Skeletal muscle satellite cell (primary cell): ENCODE data around the gene GRP.

Experiments used
- H3K27me3 ChIP-seq: 2 replicates; pipeline ENCODE4 v1.7.0; 2013; ENCODE audit warnings: low read length; ENCODE audit not compliant: control insufficient read depth, insufficient read depth
- H3K36me3 ChIP-seq: 2 replicates; pipeline ENCODE4 v1.7.0; 2013; ENCODE audit warnings: mild to moderate bottlenecking, control low read depth, low read length; ENCODE audit not compliant: insufficient read depth
- H3K4me1 ChIP-seq: 2 replicates; pipeline ENCODE4 v1.7.0; 2013; ENCODE audit warnings: low read length; ENCODE audit not compliant: control insufficient read depth, insufficient read depth
- H3K4me2 ChIP-seq: 2 replicates; pipeline ENCODE4 v1.7.0; 2013; ENCODE audit warnings: mild to moderate bottlenecking, low read length
- H3K4me3 ChIP-seq: 2 replicates; pipeline ENCODE4 v1.7.0; 2013; ENCODE audit warnings: low read length
- H3K9ac ChIP-seq: 2 replicates; pipeline ENCODE4 v1.7.0; 2013; ENCODE audit warnings: mild to moderate bottlenecking, low read depth, low read length, moderate library complexity
- H3K9me3 ChIP-seq: replicated peaks from 2 replicates; pipeline ENCODE4 v1.7.0; 2013; ENCODE audit warnings: mild to moderate bottlenecking, control low read depth, low read length

The GRP gene

GRCh38 chr18:59202258-59202820 lies 17.6 kb upstream of the GRP start:
- H3K9me3 ChIP-seq: no peaks in the 10 kb centered on the region
- no peak overlapping the region for H3K4me2 ChIP-seq
- H3K4me1 ChIP-seq: no peaks in the 10 kb centered on the region
- H3K36me3 ChIP-seq: no peaks in the 10 kb centered on the region
- no peak overlapping the region for H3K4me3 ChIP-seq
- H3K27me3 ChIP-seq: peaks cover 84% of the 10 kb centered on the region
- no peak overlapping the region for H3K9ac ChIP-seq

GRCh38 chr18:59207506-59207905 lies 12.5 kb upstream of the GRP start:
- Histone ChIP-seq H3K9me3 (no peaks in the 10 kb centered on the region), H3K9ac (no peak overlapping the region), H3K4me1 (no peaks in the 10 kb centered on the region), H3K36me3 (no peaks in the 10 kb centered on the region), H3K4me2 (no peak overlapping the region), H3K27me3 (peaks cover 85% of the 10 kb centered on the region), H3K4me3 (no peak overlapping the region)

GRCh38 chr18:59208602-59209125 lies 11.3 kb upstream of the GRP start:
- Histone ChIP-seq H3K27me3 (peaks cover 76% of the 10 kb centered on the region), H3K36me3 (no peaks in the 10 kb centered on the region), H3K4me2 (no peak overlapping the region), H3K9me3 (no peaks in the 10 kb centered on the region), H3K9ac (no peak overlapping the region), H3K4me1 (no peaks in the 10 kb centered on the region), H3K4me3 (no peak overlapping the region)

GRCh38 chr18:59210299-59210698 lies 9.7 kb upstream of the GRP start:
- Histone ChIP-seq H3K4me2 (no peak overlapping the region), H3K4me3 (no peak overlapping the region), H3K9ac (no peak overlapping the region), H3K27me3 (peaks cover 75% of the 10 kb centered on the region), H3K4me1 (no peaks in the 10 kb centered on the region), H3K9me3 (no peaks in the 10 kb centered on the region), H3K36me3 (no peaks in the 10 kb centered on the region)

DNA sequence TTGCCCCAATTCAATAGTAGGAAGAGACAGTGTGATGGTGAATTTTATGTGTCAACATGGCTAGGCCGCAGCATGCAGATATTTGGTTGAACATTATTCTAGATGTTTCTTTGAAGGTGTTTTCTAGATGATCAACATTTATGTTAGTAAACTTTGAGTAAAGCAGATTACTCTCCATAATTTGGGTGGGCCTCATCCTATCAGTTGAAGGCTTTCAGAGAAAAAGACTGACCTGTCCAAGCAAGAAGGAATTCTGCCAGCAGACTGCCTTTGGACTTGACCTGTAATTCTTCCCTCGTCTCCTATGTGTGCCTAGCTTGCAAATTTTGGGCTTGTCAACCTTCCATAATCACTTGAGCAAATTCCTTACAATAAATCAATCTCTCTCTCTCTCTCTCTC lies 8.3 kb upstream of the GRP start:
- no peak overlapping the region for H3K4me2 ChIP-seq
- H3K4me1 ChIP-seq: no peaks in the 10 kb centered on the region
- no peak overlapping the region for H3K4me3 ChIP-seq
- no peaks in the 10 kb centered on the region for H3K9me3 ChIP-seq
- peaks cover 75% of the 10 kb centered on the region for H3K27me3 ChIP-seq
- H3K9ac ChIP-seq: no peak overlapping the region
- no peaks in the 10 kb centered on the region for H3K36me3 ChIP-seq

GRCh38 chr18:59218018-59218417 lies 1.9 kb upstream of the GRP start:
- no peaks in the 10 kb centered on the region for H3K4me1 ChIP-seq
- H3K9me3 ChIP-seq: no peaks in the 10 kb centered on the region
- H3K4me2 ChIP-seq: no peak overlapping the region
- H3K36me3 ChIP-seq: no peaks in the 10 kb centered on the region
- H3K4me3 ChIP-seq: no peak overlapping the region
- H3K27me3 ChIP-seq: peaks cover 91% of the 10 kb centered on the region
- H3K9ac ChIP-seq: no peak overlapping the region

GRCh38 chr18:59220164-59220783 lies 316 bp downstream of the GRP start:
- H3K27me3 ChIP-seq: peaks cover 96% of the 10 kb centered on the region
- H3K4me2 ChIP-seq: no peak overlapping the region
- H3K4me1 ChIP-seq: no peaks in the 10 kb centered on the region
- no peaks in the 10 kb centered on the region for H3K36me3 ChIP-seq
- H3K9me3 ChIP-seq: no peaks in the 10 kb centered on the region
- no peak overlapping the region for H3K9ac ChIP-seq
- no peak overlapping the region for H3K4me3 ChIP-seq

- no peaks in the 10 kb centered on the region for H3K9me3 ChIP-seq
- no peaks in the 10 kb centered on the region for H3K4me1 ChIP-seq
- H3K27me3 ChIP-seq: peaks cover 97% of the 10 kb centered on the region
- H3K4me3 ChIP-seq: no peak overlapping the region
- no peak overlapping the region for H3K9ac ChIP-seq
- no peaks in the 10 kb centered on the region for H3K36me3 ChIP-seq
- peak overlapping the region; percentile 4 for H3K4me2 ChIP-seq
Measured at GRCh38 chr18:59220784-59221765, 1.1 kb downstream of the GRP start.

DNA sequence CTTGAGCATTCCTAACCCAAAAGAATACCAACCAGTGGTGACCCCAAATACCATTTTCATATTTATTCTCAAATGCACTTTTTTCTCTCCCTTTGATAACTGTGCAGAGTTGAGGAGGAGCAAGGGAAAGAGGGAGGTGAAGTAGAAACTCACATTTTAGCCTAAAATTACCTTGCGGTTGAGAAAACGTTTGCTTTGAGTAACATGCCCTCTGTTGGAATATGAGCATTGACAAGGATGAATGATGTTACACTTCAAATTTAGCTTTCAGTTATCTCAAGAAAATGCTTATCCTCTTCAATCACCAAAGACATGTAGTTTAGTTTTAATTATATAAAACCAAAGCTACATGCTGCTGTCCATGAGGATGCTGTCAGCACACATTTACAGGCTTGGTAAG lies 2.4 kb downstream of the GRP start:
- Histone ChIP-seq H3K4me3 (no peak overlapping the region), H3K27me3 (peaks cover 96% of the 10 kb centered on the region), H3K9me3 (no peaks in the 10 kb centered on the region), H3K4me1 (no peaks in the 10 kb centered on the region), H3K36me3 (no peaks in the 10 kb centered on the region), H3K9ac (no peak overlapping the region), H3K4me2 (no peak overlapping the region)

GRCh38 chr18:59228351-59228750 lies 8.4 kb downstream of the GRP start:
- no peak overlapping the region for H3K9ac ChIP-seq
- H3K9me3 ChIP-seq: no peaks in the 10 kb centered on the region
- no peak overlapping the region for H3K4me2 ChIP-seq
- no peaks in the 10 kb centered on the region for H3K4me1 ChIP-seq
- H3K36me3 ChIP-seq: no peaks in the 10 kb centered on the region
- peaks cover 93% of the 10 kb centered on the region for H3K27me3 ChIP-seq
- H3K4me3 ChIP-seq: no peak overlapping the region

DNA sequence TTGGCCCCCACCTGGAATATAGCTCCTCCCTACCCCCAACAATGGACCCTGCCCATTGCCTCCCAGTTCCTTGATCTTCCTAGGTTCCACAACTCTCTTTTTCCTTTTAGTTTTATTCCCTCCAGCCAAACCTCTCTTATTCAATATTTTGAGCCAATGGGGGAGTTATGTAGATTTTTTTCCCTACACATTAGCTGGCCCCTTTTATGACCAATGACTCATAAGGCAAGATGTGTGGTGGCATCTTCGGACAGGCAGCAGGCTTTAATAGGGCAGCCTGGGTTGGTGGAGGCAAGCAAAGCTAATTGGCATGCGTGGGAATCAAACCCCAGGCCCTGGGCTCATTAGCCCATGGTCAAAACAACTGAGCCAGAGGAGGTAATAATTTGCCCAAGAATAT lies 9.2 kb downstream of the GRP start:
- Histone ChIP-seq H3K4me1 (no peaks in the 10 kb centered on the region), H3K36me3 (no peaks in the 10 kb centered on the region), H3K4me3 (no peak overlapping the region), H3K27me3 (peaks cover 84% of the 10 kb centered on the region), H3K9ac (no peak overlapping the region), H3K4me2 (no peak overlapping the region), H3K9me3 (no peaks in the 10 kb centered on the region)
